Keratinocyte (primary cell): ENCODE measurements around the gene ANOS1.

Source experiments
- EZH2 ChIP-seq: IDR thresholded peaks from one replicate; pipeline ENCODE4 v1.6.1; 2012; ENCODE audit warnings: inconsistent platforms, mild to moderate bottlenecking, low read length, moderate library complexity
- TF ChIP-seq, protein P1 (sequence below), 3 experiments: IDR thresholded peaks in 1 of 3; conservative IDR thresholded peaks in 1 of 3; optimal IDR thresholded peaks in 1 of 3; 2 replicates in 2 of 3; 3 replicates in 1 of 3; pipeline versions ENCODE3 to v1.5.1; 2011; ENCODE audit warnings: low read length in 3 of 3, mild to moderate bottlenecking in 3 of 3, moderate library complexity in 2 of 3, control low read depth in 1 of 3, inconsistent platforms in 1 of 3; ENCODE audit not compliant: insufficient read depth in 2 of 3; ENCODE audit errors: extremely low read depth in 1 of 3

GRCh38 chrX:8688776-8689175, 43.2 kb downstream of the ANOS1 start:
- TF ChIP-seq, protein P1, sequence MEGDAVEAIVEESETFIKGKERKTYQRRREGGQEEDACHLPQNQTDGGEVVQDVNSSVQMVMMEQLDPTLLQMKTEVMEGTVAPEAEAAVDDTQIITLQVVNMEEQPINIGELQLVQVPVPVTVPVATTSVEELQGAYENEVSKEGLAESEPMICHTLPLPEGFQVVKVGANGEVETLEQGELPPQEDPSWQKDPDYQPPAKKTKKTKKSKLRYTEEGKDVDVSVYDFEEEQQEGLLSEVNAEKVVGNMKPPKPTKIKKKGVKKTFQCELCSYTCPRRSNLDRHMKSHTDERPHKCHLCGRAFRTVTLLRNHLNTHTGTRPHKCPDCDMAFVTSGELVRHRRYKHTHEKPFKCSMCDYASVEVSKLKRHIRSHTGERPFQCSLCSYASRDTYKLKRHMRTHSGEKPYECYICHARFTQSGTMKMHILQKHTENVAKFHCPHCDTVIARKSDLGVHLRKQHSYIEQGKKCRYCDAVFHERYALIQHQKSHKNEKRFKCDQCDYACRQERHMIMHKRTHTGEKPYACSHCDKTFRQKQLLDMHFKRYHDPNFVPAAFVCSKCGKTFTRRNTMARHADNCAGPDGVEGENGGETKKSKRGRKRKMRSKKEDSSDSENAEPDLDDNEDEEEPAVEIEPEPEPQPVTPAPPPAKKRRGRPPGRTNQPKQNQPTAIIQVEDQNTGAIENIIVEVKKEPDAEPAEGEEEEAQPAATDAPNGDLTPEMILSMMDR (optimal IDR thresholded peaks at IDR 0.05 in 1 of 3, IDR thresholded peaks at IDR 0.05 in 1 of 3, conservative IDR thresholded peaks at IDR 0.05 in 1 of 3; ENCODE audit: extremely low read depth in 1 of 3, insufficient read depth in 2 of 3, low read length in 3 of 3), result no peak
- no peak for TF ChIP-seq EZH2
